GM18861 (cell line): ENCODE data around the gene UGT1A7.
"Not testable (repeated sequence)": the region's sequence is repeated elsewhere in the genome, so short reads cannot be mapped to it uniquely, and the experiment has no call there.

Experiments
- ATAC-seq: cut with Tn5 transposase; IDR thresholded peaks from one replicate; pipeline ENCODE4 v1.9.1; 2021; ENCODE audit not compliant: unreplicated experiment

The UGT1A7 gene

DNA sequence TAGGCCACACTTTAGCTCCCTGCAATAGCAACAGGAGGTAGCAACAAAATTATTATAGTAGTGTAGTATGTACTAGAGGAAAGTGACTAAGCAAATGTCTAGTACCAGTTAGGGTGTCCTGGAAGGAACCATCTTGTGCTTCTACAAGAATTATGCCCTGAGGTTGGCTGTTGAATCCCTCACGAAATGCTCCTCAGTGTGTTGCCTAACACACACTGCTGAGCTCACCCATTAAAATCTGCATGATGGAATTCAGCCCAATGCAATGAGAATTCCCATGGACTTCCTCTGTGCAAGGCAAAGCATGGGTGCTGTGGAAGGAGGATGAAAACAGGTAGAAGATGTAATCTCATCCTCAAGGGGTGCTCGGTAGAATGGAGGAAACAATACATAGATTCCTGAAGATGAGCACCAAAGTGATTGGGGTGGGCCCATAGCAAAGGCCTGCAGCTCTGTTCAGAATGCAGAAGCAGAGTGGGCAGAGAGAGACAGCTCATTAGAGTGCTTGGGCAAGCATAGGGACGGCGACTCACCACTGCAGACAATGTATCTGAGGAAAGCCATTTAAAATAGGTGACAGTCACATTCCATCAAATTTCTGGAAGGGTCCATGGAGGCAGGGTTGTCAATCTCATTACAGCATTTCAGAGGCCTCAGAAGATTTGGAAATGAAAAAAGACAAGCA, 1.2 kb upstream of the UGT1A7 start:
- no peak for ATAC-seq

- no peak for ATAC-seq
Observed at GRCh38 chr2:233684640-233685039, 2.9 kb downstream of the UGT1A7 start.

GRCh38 chr2:233686928-233687327, 5.2 kb downstream of the UGT1A7 start:
- ATAC-seq = no peak

- ATAC-seq = no peak
Observed at GRCh38 chr2:233688341-233688740, 6.6 kb downstream of the UGT1A7 start.

DNA sequence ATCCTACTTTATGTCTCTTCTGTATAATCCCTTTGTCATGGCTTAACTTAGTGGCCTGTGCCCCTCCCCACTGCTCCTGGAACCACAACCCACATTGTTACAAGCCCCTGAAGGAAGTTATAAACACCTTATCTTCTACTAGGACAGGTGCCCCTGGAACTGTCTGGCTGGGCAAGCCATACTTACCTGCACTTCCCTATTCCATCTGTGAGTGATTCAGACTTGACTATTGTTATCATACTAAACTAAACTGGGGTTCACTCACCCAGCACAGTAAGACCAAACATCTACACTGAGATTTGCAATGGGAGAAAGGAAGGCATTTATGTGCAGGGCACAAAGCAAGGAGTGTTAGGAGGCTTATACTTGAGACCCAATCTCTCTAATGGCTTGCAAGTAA, 7.3 kb downstream of the UGT1A7 start:
- no peak for ATAC-seq

- no peak for ATAC-seq
Observed at GRCh38 chr2:233689501-233689900, 7.8 kb downstream of the UGT1A7 start.

DNA sequence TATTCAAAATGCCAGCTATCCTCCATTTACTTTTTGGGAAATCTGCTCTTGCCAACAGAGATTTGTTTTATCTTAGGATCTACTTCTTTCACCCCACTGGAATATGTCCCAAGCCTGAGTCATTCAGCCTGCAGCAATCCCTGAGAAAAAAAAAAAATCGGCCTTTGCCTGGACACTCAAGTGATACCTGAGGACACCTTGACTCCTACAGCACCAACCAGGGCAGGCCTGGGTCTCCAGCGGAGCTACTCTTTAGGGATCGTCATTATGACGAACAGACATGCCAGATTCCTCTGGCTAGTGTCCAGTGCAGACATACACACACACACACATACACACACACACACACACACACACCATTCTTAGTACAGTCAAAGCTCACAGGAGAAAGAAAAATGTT, 8.7 kb downstream of the UGT1A7 start:
- ATAC-seq = no peak

DNA sequence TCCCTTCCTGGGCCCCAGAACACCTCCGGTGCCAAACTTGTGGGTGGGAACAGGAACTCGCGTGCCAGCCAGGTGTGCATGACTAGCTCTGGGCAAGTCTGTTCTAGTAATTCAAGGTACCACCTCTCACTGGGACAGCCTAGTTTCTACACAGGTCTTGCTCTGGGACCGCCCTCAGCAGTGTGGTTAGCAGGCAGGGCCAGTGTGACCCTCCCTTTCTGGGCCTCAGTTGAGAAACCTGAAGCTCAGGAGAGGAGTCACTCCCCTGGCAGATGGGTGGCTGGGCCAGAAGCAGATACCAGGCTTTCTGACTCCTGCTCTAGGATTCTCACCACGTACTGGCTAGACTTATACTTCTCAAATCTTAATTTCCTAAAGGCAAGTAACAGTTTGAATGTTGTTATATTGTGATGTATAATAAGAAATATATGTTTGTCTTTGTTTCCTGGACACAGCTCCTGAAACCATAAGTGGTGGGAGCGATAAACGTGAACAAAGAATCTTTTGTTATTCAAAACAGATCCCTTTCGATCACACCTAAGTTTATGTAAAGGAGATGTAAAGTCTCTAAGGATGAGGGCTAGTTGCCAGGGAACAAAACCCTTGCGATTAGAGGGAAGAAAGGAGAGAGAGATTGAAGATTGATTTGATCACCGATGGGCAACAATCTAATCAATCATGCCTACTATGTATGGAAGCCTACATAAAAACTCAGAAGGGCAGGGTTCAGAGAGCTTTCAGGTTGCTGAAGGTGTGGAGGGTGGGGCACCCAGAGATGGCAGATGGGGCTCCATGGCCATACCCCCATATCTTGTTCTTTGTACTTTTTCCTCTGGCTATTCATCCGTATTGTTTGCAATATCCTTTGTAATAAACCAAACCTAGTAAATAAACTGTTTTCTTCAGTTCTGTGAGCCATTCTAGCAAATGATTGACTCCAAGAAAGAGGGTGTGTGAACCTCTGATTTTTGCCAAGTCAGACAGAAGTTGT, 10.0 kb downstream of the UGT1A7 start:
- no peak for ATAC-seq

GRCh38 chr2:233692648-233693047, 10.9 kb downstream of the UGT1A7 start, which contains the start of gene UGT1A6:
Gene UGT1A6, plus strand, starts transcription at chr2:233692890. Its CDS starts 115 bp downstream, at chr2:233693005.
- ATAC-seq = no peak

GRCh38 chr2:233693963-233694362, 12.3 kb downstream of the UGT1A7 start:
- ATAC-seq = no peak

- no peak for ATAC-seq
Observed at GRCh38 chr2:233698740-233699139, 17.0 kb downstream of the UGT1A7 start.

- no peak for ATAC-seq
Observed at GRCh38 chr2:233699424-233700027, 17.8 kb downstream of the UGT1A7 start.

DNA sequence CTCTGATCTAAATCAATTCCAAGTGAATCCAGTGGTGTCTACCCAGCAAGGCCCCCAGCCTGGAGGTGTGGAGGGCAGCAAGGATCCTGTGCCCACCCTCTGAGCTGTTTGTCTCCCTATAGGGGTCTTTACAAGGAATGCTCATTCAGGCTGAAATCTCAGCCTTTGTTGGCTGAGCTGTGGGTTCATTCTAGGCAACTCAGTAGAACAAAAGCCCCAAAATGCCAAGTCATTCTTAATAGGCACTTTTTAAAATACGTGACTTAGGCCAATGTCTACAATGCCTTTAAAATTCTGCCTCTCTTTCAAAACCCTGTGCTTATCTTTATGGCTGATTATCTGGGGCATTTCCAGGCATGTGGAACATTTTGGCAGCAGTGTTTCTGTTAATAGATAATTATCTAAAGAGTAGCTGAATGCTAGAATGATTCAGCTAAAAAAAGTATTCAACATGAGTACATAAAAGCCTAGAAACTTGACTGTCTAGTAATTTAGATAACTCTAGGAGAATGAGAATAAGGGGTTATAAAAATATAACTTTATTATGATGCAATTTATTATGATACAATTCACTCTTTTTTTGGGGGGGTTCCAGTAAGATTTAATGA, 18.4 kb downstream of the UGT1A7 start:
- ATAC-seq = no peak

DNA sequence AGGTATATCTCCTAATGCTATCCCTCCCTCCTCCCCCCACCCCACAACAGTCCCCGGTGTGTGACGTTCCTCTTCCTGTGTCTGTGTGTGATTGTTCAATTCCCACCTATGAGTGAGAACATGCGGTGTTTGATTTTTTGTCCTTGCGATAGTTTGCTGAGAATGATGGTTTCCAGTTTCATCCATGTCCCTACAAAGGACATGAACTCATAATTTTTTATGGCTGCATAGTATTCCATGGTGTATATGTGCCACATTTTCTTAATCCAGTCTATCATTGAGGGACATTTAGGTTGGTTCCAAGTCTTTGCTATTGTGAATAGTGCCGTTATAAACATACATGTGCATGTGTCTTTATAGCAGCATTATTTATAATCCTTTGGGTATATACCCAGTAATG, 19.1 kb downstream of the UGT1A7 start:
- not testable (repeated sequence) for ATAC-seq

GRCh38 chr2:233702238-233702637, 20.5 kb downstream of the UGT1A7 start:
- no peak for ATAC-seq

DNA sequence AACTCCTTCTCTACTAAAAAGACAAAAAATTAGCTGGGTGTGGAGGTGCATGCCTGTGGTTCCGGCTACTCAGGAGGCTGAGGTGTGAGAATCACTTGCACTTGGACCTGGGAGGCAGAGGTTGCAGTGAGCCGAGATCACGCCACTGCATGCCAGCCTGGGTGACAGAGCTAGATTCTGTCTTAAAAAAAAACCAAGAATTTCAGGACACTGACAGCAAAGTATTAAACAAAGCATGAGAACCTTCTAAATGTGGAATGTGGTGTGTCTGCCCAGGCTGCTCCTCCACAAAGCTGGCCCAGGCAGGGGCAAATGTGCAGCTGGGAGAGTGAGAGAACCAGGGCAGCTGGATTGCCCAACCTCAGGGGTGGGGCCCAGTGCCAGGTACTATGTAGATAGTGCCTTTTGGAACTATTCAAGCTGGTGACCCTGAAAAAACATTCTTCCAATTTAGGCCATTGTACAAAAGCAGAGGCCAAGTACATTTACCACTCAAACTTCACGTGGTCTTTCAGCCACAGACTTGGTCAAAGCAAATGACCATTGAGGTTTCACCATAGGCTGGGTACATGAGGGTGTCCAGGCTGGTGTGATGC, 24.3 kb downstream of the UGT1A7 start:
- no peak for ATAC-seq

DNA sequence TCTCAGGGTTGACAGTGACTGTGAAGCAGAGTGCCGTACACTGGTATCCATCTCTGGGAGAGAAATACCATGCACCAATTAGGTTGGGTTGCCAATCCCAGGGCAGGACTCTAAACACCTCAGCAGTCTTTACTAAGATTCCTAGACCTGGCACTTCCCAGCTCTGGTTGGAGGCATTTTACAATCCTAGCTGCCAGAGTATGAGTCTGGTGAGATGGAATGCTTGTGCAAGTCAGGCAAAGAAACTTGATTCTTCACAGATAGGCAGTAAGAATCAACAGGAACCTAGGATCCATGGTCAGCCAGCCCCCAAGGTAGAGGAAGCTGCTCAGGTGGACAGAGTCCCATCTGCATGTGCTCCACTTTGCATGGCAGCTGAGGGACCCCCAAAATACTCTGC, 25.0 kb downstream of the UGT1A7 start:
- no peak for ATAC-seq

DNA sequence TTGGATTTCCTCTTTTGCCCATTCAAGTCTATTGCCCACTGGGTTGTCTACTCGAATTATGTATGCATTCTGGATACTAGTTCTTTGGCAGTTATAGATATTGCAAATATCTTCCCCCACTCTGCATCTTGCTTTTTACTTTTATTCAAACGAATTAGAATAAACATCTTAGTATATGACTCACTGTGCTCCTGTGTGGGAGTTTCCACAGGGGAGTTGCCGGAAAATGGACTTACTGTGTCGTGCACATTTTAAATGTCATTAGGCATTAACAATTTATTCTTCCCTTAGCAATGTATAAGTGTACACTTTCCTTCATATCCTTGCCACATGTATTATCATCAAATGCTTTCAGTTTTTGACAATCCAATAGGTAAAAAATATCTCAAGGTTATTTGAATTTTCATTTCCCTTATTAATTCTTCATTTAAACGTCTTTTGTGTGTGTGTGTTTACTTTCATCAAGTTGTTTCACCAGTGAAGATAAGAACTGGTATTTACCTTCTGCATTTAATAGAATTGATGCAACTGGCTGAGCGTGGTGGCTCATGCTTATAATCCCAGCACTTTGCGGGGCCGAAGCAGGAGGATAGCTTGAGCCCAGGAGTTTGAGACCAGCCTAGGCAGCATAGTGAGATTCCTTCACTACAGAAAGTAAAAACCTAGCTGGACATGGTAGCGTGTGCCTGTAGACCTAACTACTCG, 26.4 kb downstream of the UGT1A7 start:
- ATAC-seq = no peak

DNA sequence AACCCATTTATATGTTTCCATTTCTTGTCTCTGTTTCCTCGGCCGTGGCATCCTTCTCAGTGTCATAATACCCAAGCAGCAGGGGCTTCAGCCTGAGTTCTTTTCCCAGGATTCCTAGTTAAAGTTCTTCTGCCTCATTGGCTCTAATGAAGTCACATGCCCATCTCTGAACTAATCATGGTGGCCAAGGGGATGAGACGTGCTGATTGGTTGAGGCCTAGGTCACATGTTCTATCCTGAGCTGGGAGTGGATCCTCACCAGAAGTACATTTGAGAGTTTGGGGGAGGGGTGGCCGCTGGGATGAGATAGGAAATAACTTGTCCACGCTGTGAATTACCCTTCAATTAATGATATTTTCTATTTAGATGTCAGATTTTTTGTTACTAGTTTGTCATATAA, 27.2 kb downstream of the UGT1A7 start:
- no peak for ATAC-seq

GRCh38 chr2:233711312-233712008, 29.8 kb downstream of the UGT1A7 start:
- ATAC-seq = no peak
